Epithelial cell of proximal tubule (primary cell): ENCODE measurements around the gene CTTN. TPM values are rescaled to one million over a fixed set of nuclear protein-coding genes. Genes with fewer than 3 reads are reported as not detected.

ENCODE experiments used
- DNase-seq: peaks from one replicate; pipeline ENCODE4 v3.0.0-alpha.2; 2011; ENCODE audit warnings: low read depth
- H3K4me3 ChIP-seq: 2 replicates; pipeline ENCODE4 v1.5.1; 2011; ENCODE audit warnings: low read depth, mild to moderate bottlenecking, low read length
- CTCF ChIP-seq: conservative IDR thresholded peaks from 2 replicates; pipeline ENCODE4 v1.5.1; 2012; ENCODE audit warnings: low read depth, mild to moderate bottlenecking, low read length
- total RNA-seq: library from RNA; depleted of rRNA; stranded (reverse); fragments of >200 nt; gene quantifications from 2 replicates; pipeline ENCODE4 v1.2.3, GENCODE V29; 2015

Gene CTTN
- total RNA-seq, 1 donor from 2014 or later: 254 TPM

GRCh38 chr11:70436501-70436860 lies 38.2 kb downstream of the CTTN start:
- no peak for TF ChIP-seq CTCF
- no peak for DNase-seq
- H3K4me3 ChIP-seq: no peak overlapping the region

- H3K4me3 ChIP-seq: no peak overlapping the region
- no peak for DNase-seq
- no peak for TF ChIP-seq CTCF
These were observed 38.9 kb downstream of the CTTN start for GRCh38 chr11:70437111-70437784.

- TF ChIP-seq CTCF: no peak
- no peak overlapping the region for H3K4me3 ChIP-seq
- DNase-seq: no peak
These were observed 41.9 kb downstream of the CTTN start for GRCh38 chr11:70440206-70440605.

- no peak for DNase-seq
- no peak for TF ChIP-seq CTCF
- H3K4me3 ChIP-seq: no peak overlapping the region
These were observed 45.4 kb downstream of the CTTN start for GRCh38 chr11:70443773-70444030.

- TF ChIP-seq CTCF: no peak
- DNase-seq: no peak
- H3K4me3 ChIP-seq: no peak overlapping the region
These were observed 46.8 kb downstream of the CTTN start for GRCh38 chr11:70445091-70445490.

- TF ChIP-seq CTCF: no peak
- no peak for DNase-seq
- no peak overlapping the region for H3K4me3 ChIP-seq
These were observed 47.3 kb downstream of the CTTN start for GRCh38 chr11:70445605-70446004.

- H3K4me3 ChIP-seq: no peak overlapping the region
- no peak for DNase-seq
- peak; percentile 69 for TF ChIP-seq CTCF
These were observed 50.7 kb downstream of the CTTN start for GRCh38 chr11:70448983-70449567.
